H9 (cell line): Measurements from ENCODE around the gene SNX30. TPM values are rescaled to one million over a fixed set of nuclear protein-coding genes. Genes with fewer than 3 reads are reported as not detected.

Experiments used
- DNase-seq: peaks from one replicate; pipeline ENCODE4 v3.0.0-alpha.2; 2017
- H2AFZ ChIP-seq: one replicate; pipeline ENCODE4 v1.6.1; 2013; ENCODE audit warnings: mild to moderate bottlenecking, low read length, control low read depth, moderate library complexity
- H2AK5ac ChIP-seq: 2 replicates; pipeline ENCODE4 v1.6.1; 2013; ENCODE audit warnings: low read length, control low read depth, mixed read lengths; ENCODE audit not compliant: insufficient read length
- H2BK120ac ChIP-seq: one replicate; pipeline ENCODE4 v1.6.1; 2013; ENCODE audit warnings: low read depth, mild to moderate bottlenecking, low read length, control low read depth, inconsistent platforms; ENCODE audit not compliant: poor library complexity, severe bottlenecking
- H2BK12ac ChIP-seq: 2 replicates; pipeline ENCODE4 v1.6.1; 2013; ENCODE audit warnings: low read length, control low read depth, mixed read lengths, low read depth; ENCODE audit not compliant: insufficient read length
- H2BK15ac ChIP-seq: 2 replicates; pipeline ENCODE4 v1.6.1; 2013; ENCODE audit warnings: low read depth, low read length, control low read depth
- H2BK20ac ChIP-seq: one replicate; pipeline ENCODE4 v1.6.1; 2013; ENCODE audit warnings: low read depth, mild to moderate bottlenecking, low read length, control low read depth, inconsistent platforms; ENCODE audit not compliant: poor library complexity, severe bottlenecking
- H2BK5ac ChIP-seq: 2 replicates; pipeline ENCODE4 v1.6.1; 2013; ENCODE audit warnings: low read length, control low read depth, mixed read lengths; ENCODE audit not compliant: insufficient read length
- H3K14ac ChIP-seq: 2 replicates; pipeline ENCODE4 v1.6.1; 2013; ENCODE audit warnings: low read length, control low read depth; ENCODE audit not compliant: insufficient read depth
- H3K18ac ChIP-seq: 2 replicates; pipeline ENCODE4 v1.6.1; 2013; ENCODE audit warnings: low read depth, mild to moderate bottlenecking, mixed read lengths, low read length, control low read depth; ENCODE audit not compliant: insufficient read length
- H3K23ac ChIP-seq: 2 replicates; pipeline ENCODE4 v1.6.1; 2013; ENCODE audit warnings: low read length, control low read depth, mixed read lengths, low read depth; ENCODE audit not compliant: insufficient read length
- H3K23me2 ChIP-seq: 2 replicates; pipeline ENCODE4 v1.6.1; 2013; ENCODE audit warnings: low read depth, mild to moderate bottlenecking, mixed read lengths, low read length, control low read depth; ENCODE audit not compliant: insufficient read length, poor library complexity, severe bottlenecking
- H3K27ac ChIP-seq: 2 replicates; pipeline ENCODE4 v1.5.1; 2013; ENCODE audit warnings: low read length, control low read depth, mixed read lengths, low read depth; ENCODE audit not compliant: insufficient read length
- H3K27me3 ChIP-seq: 2 replicates; pipeline ENCODE4 v1.6.1; 2013; ENCODE audit warnings: low read length, control low read depth, inconsistent platforms; ENCODE audit not compliant: insufficient read depth
- H3K4ac ChIP-seq: 2 replicates; pipeline ENCODE4 v1.6.1; 2013; ENCODE audit warnings: low read depth, mild to moderate bottlenecking, control low read depth, inconsistent platforms, low read length, moderate library complexity
- H3K4me1 ChIP-seq: 2 replicates; pipeline ENCODE4 v1.6.1; 2013; ENCODE audit warnings: low read length, control low read depth, inconsistent platforms; ENCODE audit not compliant: insufficient read depth
- H3K4me2 ChIP-seq: 2 replicates; pipeline ENCODE4 v1.6.1; 2013; ENCODE audit warnings: low read length, control low read depth, mixed read lengths; ENCODE audit not compliant: insufficient read length, insufficient read depth
- H3K56ac ChIP-seq: 2 replicates; pipeline ENCODE4 v1.6.1; 2013; ENCODE audit warnings: low read depth, mild to moderate bottlenecking, mixed read lengths, low read length, control low read depth; ENCODE audit not compliant: insufficient read length
- H3K79me1 ChIP-seq: 2 replicates; pipeline ENCODE4 v1.6.1; 2013; ENCODE audit warnings: low read depth, mild to moderate bottlenecking, moderate library complexity, low read length, control low read depth, inconsistent platforms; ENCODE audit not compliant: insufficient read depth, poor library complexity, severe bottlenecking
- H3K79me2 ChIP-seq: 2 replicates; pipeline ENCODE4 v1.6.1; 2013; ENCODE audit warnings: low read length, control low read depth, inconsistent platforms; ENCODE audit not compliant: insufficient read depth
- H3K9ac ChIP-seq: 2 replicates; pipeline ENCODE4 v1.6.1; 2013; ENCODE audit warnings: low read length, control low read depth, mixed read lengths; ENCODE audit not compliant: insufficient read length; ENCODE audit errors: extremely low read depth
- H3K9me3 ChIP-seq: one replicate; pipeline ENCODE4 v1.6.1; 2013; ENCODE audit warnings: low read depth, low read length, inconsistent platforms; ENCODE audit not compliant: control insufficient read depth
- H3T11ph ChIP-seq: one replicate; pipeline ENCODE4 v1.6.1; 2013; ENCODE audit warnings: mild to moderate bottlenecking, low read length, control low read depth, inconsistent platforms
- H4K20me1 ChIP-seq: one replicate; pipeline ENCODE4 v1.6.1; 2013; ENCODE audit not compliant: control insufficient read depth, insufficient read length, insufficient read depth
- H4K5ac ChIP-seq: 2 replicates; pipeline ENCODE4 v1.6.1; 2013; ENCODE audit warnings: low read depth, mild to moderate bottlenecking, mixed read lengths, low read length, control low read depth; ENCODE audit not compliant: insufficient read length
- H4K8ac ChIP-seq: replicated peaks from 2 replicates; pipeline ENCODE4 v1.6.1; 2013; ENCODE audit warnings: low read length, control low read depth, mixed read lengths, low read depth; ENCODE audit not compliant: insufficient read length
- H4K91ac ChIP-seq: 2 replicates; pipeline ENCODE4 v1.6.1; 2013; ENCODE audit warnings: low read depth, mild to moderate bottlenecking, moderate library complexity, mixed read lengths, low read length, control low read depth; ENCODE audit not compliant: insufficient read length
- H3K27ac Mint-ChIP-seq, 3 experiments: 2 replicates in 2 of 3; 3 replicates in 1 of 3; pipeline ENCODE4 v1.8.0; 2020 to 2021; ENCODE audit warnings: mixed read lengths in 3 of 3, mild to moderate bottlenecking in 1 of 3, moderate library complexity in 1 of 3
- H3K27me3 Mint-ChIP-seq: 2 replicates; pipeline ENCODE4 v1.8.0; 2021; ENCODE audit warnings: low read depth, mild to moderate bottlenecking, moderate library complexity, mixed read lengths
- H3K36me3 Mint-ChIP-seq, 3 experiments: 2 replicates in 2 of 3; 3 replicates in 1 of 3; pipeline ENCODE4 v1.8.0; 2020 to 2021; ENCODE audit warnings: low read depth in 3 of 3, mixed read lengths in 3 of 3; ENCODE audit not compliant: insufficient read depth in 1 of 3
- H3K4me1 Mint-ChIP-seq, 2 experiments: 2 replicates each; pipeline ENCODE4 v1.8.0; 2020; ENCODE audit warnings: mixed read lengths in 2 of 2
- H3K4me3 Mint-ChIP-seq, 2 experiments: 2 replicates in 1 of 2; 3 replicates in 1 of 2; pipeline ENCODE4 v1.8.0; 2020 to 2021; ENCODE audit warnings: mild to moderate bottlenecking in 2 of 2, mixed read lengths in 2 of 2, moderate library complexity in 1 of 2
- H3K9me3 Mint-ChIP-seq, 2 experiments: 2 replicates in 1 of 2; 3 replicates in 1 of 2; pipeline ENCODE4 v1.8.0; 2020; ENCODE audit warnings: mild to moderate bottlenecking in 2 of 2, mixed read lengths in 2 of 2, moderate library complexity in 1 of 2
- WGBS: extraction: QIAGEN DNeasy Blood & Tissue Kit; methylation state at CpG from one replicate; pipeline ENCODE4 v1.1.7; 2013; ENCODE audit warnings: missing lambda C conversion rate, low lambda C conversion rate, mixed read lengths; ENCODE audit not compliant: insufficient read length; ENCODE audit errors: extremely low coverage; 5-methylcytosine and 5-hydroxymethylcytosine counted together
- total RNA-seq: library from RNA; stranded (reverse); gene quantifications from 2 replicates; pipeline ENCODE4 v1.2.1, GENCODE V29; 2021
- TF ChIP-seq, protein P1 (sequence below): fragments of 200-600 bp; sonication (generic); conservative IDR thresholded peaks from 3 replicates; pipeline ENCODE4 v1.8.0; 2021; ENCODE audit warnings: antibody characterized with exemption, mild to moderate bottlenecking

SNX30 gene
- total RNA-seq, 1 experiment from 2014 or later: 10.3 TPM

DNA sequence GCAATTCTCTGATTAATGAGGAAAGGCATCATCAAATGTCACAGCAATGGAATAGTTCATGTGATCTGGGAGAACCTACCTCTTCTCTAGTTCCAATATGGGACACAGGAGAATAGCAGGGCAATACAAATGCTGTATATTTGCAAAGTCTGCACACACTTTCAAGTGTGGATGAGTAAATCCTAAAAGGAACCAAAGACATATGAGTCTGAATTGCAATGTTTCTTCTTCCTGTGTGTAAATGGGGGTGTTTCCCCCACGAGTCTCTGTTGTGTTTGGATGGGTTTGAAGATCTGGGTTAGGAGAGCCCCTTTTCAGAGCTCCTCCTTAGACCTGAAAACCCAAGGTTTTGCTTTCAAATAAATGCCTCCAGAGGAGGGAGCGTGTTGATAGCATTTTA, 113.2 kb downstream of the SNX30 start:
- Histone ChIP-seq H2AFZ (no peak overlapping the region), H3K18ac (no peak overlapping the region), H3K4me1 (0 out of 2 replicates have a peak, but pooled peaks cover 2% of the 10 kb centered on the region), H3K56ac (no peak overlapping the region), H2BK20ac (no peak overlapping the region), H3K27me3 (no peaks in the 10 kb centered on the region), H3K79me2 (no peaks in the 10 kb centered on the region), H2BK12ac (no peak overlapping the region), H3K27ac (no peak overlapping the region), H4K20me1 (no peaks in the 10 kb centered on the region), H4K8ac (no peak overlapping the region), H3K79me1 (no peaks in the 10 kb centered on the region), H3K9me3 (no peaks in the 10 kb centered on the region), H3K9ac (no peak overlapping the region), H3K14ac (no peak overlapping the region), H2BK5ac (no peak overlapping the region), H4K91ac (no peak overlapping the region), H3T11ph (no peak overlapping the region), H3K4ac (no peak overlapping the region), H3K23ac (no peak overlapping the region), H4K5ac (no peak overlapping the region), H3K4me2 (no peak overlapping the region), H2BK15ac (no peak overlapping the region), H2AK5ac (no peak overlapping the region), H2BK120ac (no peak overlapping the region), H3K23me2 (no peaks in the 10 kb centered on the region)
- no CpG with 5 or more reads among the region's 2 CpGs for WGBS
- H3K4me3 Mint-ChIP-seq: no peak overlapping the region
- TF ChIP-seq, protein P1, sequence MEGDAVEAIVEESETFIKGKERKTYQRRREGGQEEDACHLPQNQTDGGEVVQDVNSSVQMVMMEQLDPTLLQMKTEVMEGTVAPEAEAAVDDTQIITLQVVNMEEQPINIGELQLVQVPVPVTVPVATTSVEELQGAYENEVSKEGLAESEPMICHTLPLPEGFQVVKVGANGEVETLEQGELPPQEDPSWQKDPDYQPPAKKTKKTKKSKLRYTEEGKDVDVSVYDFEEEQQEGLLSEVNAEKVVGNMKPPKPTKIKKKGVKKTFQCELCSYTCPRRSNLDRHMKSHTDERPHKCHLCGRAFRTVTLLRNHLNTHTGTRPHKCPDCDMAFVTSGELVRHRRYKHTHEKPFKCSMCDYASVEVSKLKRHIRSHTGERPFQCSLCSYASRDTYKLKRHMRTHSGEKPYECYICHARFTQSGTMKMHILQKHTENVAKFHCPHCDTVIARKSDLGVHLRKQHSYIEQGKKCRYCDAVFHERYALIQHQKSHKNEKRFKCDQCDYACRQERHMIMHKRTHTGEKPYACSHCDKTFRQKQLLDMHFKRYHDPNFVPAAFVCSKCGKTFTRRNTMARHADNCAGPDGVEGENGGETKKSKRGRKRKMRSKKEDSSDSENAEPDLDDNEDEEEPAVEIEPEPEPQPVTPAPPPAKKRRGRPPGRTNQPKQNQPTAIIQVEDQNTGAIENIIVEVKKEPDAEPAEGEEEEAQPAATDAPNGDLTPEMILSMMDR: no peak
- peaks cover 5 to 12% of the 10 kb centered on the region in 2 experiments; a peak in 3 of 4 replicates for H3K4me1 Mint-ChIP-seq
- no peaks in the 10 kb centered on the region for H3K27me3 Mint-ChIP-seq
- H3K27ac Mint-ChIP-seq: no peak overlapping the region
- peaks cover 8 to 28% (median 13%) of the 10 kb centered on the region in 3 experiments for H3K36me3 Mint-ChIP-seq
- no peak for DNase-seq
- peaks cover 0 to 5% of the 10 kb centered on the region in 2 experiments; a peak in 3 of 5 replicates for H3K9me3 Mint-ChIP-seq
